Gastroesophageal sphincter (tissue), 4 donors: ENCODE results near the gene PAX4. TPM values are rescaled to one million over a fixed set of nuclear protein-coding genes. Genes with fewer than 3 reads are reported as not detected.

ENCODE experiments used
- ATAC-seq: fragments of 150-250 bp; one replicate; pipeline ENCODE4 v1.9.1; 2016; ENCODE audit warnings: mild to moderate bottlenecking, moderate library complexity
- H3K27ac ChIP-seq, 4 donors: fragments of 200-600 bp; sonication (generic) in 3 of 4; 1 replicate in 3 of 4; 2 replicates in 1 of 4; pipeline ENCODE4 v1.5.1; 2016 to 2019
- H3K27me3 ChIP-seq: fragments of 200-600 bp; sonication (generic); one replicate; pipeline ENCODE4 v1.5.1; 2019
- H3K36me3 ChIP-seq, 2 donors: fragments of 200-600 bp; sonication (generic); one replicate each; pipeline ENCODE4 v1.5.1; 2019; ENCODE audit warnings: control low read depth in 1 of 2
- H3K4me1 ChIP-seq, 3 donors: fragments of 200-600 bp; sonication (generic); 1 replicate in 2 of 3; 2 replicates in 1 of 3; pipeline ENCODE4 v1.5.1; 2016 to 2019; ENCODE audit warnings: control low read depth in 2 of 3
- H3K4me3 ChIP-seq, 2 donors: fragments of 200-600 bp; sonication (generic); one replicate each; pipeline ENCODE4 v1.5.1; 2019; ENCODE audit warnings: mild to moderate bottlenecking in 1 of 2, moderate library complexity in 1 of 2
- H3K9me3 ChIP-seq, 3 donors: fragments of 200-600 bp; sonication (generic); one replicate each; pipeline ENCODE4 v1.5.1; 2017 to 2019; ENCODE audit warnings: control low read depth in 2 of 3
- CTCF ChIP-seq, 4 experiments: fragments of 200-600 bp in 2 of 4; fragments of 450-650 bp in 2 of 4; sonication (generic) in 1 of 4; IDR thresholded peaks; one replicate each; pipeline ENCODE4 v1.5.1; 2017 to 2019; ENCODE audit warnings: antibody characterized with exemption in 4 of 4, mild to moderate bottlenecking in 2 of 4, moderate library complexity in 2 of 4
- EP300 ChIP-seq: sonication (generic); formaldehyde crosslinking; IDR thresholded peaks from one replicate; pipeline ENCODE4 v1.6.1; 2017; ENCODE audit warnings: antibody characterized with exemption, mild to moderate bottlenecking
- POLR2A ChIP-seq, 2 donors: fragments of 450-650 bp; IDR thresholded peaks; one replicate each; pipeline ENCODE4 v1.6.1; 2017; ENCODE audit warnings: antibody characterized with exemption in 2 of 2, mild to moderate bottlenecking in 2 of 2, moderate library complexity in 1 of 2
- POLR2AphosphoS5 ChIP-seq: sonication (generic); formaldehyde crosslinking; IDR thresholded peaks from one replicate; pipeline ENCODE4 v1.6.1; 2017; ENCODE audit warnings: antibody characterized with exemption
- WGBS, 2 donors: methylation state at CpG; one replicate each; pipeline ENCODE4 v1.1.5; 2018; ENCODE audit warnings: low coverage in 1 of 2; 5-methylcytosine and 5-hydroxymethylcytosine counted together
- total RNA-seq, 4 donors: library from RNA; depleted of rRNA; stranded (reverse); fragments of >200 nt; gene quantifications; one replicate each; pipeline ENCODE4 v1.1.0, GENCODE V29; 2016

The PAX4 gene
- total RNA-seq, 4 donors from 2014 or later: not detected

DNA sequence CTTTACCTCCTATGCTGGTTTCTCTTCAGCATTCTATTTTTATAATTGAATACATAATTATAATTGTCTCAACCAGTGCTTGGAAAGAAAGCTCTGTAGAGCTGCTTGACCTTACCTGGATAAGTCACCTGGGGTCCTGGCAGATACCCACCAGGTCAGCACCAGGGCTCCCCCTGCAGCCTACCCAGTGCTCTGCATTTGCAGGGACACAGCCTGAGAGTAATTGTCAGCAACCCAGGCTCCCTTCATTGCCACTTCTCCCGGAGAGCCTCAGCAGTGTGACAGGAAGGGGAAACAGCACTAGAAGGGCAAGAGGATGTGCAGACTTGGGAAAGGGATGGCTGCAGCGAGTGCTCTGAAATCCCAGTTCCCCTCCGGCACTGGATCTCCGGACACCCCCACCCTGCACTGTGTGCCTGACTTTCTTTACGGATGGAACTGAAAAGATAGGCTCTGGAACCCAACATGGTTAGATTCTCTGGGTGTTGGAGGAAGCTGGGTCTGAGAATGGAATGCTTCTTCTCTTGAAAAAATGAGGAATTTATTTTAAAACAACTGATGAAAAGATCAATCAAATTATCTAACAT lies 11.4 kb upstream of the PAX4 start:
- Histone ChIP-seq H3K4me1 (no peaks in the 10 kb centered on the region), H3K36me3 (no peaks in the 10 kb centered on the region), H3K27me3 (peaks cover 30% of the 10 kb centered on the region), H3K4me3 (no peak overlapping the region), H3K9me3 (no peaks in the 10 kb centered on the region), H3K27ac (no peak overlapping the region)
- WGBS, 2 donors: 14 to 15% methylated on average over 3 to 5 of the region's 5 CpGs
- no peak for TF ChIP-seq POLR2AphosphoS5
- TF ChIP-seq EP300: no peak
- TF ChIP-seq CTCF (IDR thresholded peaks at IDR 0.05): peak in 1 of 4 experiments; percentile 32
- no peak for ATAC-seq

- 35 to 48% methylated on average over 3 of the region's 3 CpGs for WGBS, 2 donors
- TF ChIP-seq CTCF (IDR thresholded peaks at IDR 0.05) (no peak), EP300 (no peak), POLR2A (IDR thresholded peaks at IDR 0.05) (no peak), POLR2AphosphoS5 (no peak)
- Histone ChIP-seq H3K27me3 (peaks cover 23% of the 10 kb centered on the region), H3K27ac (no peak overlapping the region), H3K9me3 (no peaks in the 10 kb centered on the region), H3K4me3 (no peak overlapping the region), H3K36me3 (no peaks in the 10 kb centered on the region), H3K4me1 (no peaks in the 10 kb centered on the region)
- ATAC-seq: no peak
Observed at GRCh38 chr7:127628445-127628844, 10.5 kb upstream of the PAX4 start.

DNA sequence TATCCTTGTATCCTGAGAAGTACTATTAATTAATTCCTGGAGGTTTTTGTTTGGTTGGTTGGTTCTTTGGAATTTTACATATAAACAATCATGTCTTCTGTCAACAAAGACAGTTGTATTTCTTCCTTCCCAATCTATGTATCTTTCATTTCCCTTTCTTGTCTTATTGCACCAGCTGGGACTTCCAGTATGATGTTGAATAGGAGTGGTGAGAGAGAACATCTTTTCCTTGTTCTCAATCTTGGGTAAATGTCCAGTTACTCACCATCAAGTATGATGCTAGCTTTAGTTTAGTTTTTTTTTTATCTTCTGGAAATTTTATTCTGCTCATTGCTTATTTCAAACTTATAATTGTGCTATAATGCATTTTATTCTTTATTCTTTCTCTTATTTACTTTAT lies 7.4 kb upstream of the PAX4 start:
- TF ChIP-seq EP300 (no peak), POLR2A (IDR thresholded peaks at IDR 0.05) (no peak), POLR2AphosphoS5 (no peak), CTCF (IDR thresholded peaks at IDR 0.05) (no peak)
- Histone ChIP-seq H3K27me3 (peaks cover 14% of the 10 kb centered on the region), H3K9me3 (no peaks in the 10 kb centered on the region), H3K4me1 (no peaks in the 10 kb centered on the region), H3K27ac (no peak overlapping the region), H3K36me3 (no peaks in the 10 kb centered on the region), H3K4me3 (no peak overlapping the region)
- ATAC-seq: no peak

DNA sequence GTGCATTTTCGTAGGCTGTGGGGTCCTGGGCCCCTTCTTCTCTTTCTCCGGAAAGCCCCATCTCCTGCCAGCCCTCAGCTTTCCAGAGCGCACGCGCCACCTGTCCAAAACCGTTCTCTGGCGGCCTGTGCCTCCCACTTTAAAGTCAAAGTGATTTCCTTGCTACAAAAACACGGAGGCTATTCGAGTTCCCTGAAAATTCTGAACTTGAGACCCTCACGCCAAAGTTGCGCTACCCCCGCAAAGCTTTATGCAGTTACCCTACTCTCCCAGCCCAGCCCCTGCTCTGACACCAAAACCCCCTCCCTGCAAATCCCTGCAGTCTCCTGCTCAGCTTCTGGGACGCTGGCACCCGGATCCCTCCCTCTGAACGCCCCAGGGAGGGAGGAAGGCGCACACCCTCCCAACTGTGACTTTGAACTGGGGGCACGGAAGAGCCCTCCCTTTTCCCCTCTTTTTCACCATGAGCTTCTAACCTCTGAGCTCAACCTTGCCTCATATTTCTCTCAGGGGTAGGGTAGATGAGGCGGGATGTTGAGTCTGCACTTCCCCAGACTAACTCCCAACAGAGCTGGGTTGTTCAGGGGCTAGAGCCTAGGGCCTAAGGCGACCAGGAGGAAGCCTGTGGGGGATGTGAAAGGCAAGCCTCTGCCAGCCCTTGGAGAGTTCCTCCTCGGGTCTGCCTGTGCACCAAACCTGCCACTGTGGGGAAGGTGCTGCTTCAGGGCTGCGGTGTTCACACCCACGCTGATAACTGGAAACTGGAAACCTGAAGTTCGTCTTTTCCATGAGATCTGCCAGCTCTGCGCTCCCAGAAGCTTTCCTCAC lies 2.7 kb upstream of the PAX4 start:
- Histone ChIP-seq H3K27me3 (peaks cover 62% of the 10 kb centered on the region), H3K27ac (no peak overlapping the region), H3K9me3 (no peaks in the 10 kb centered on the region), H3K4me1 (no peaks in the 10 kb centered on the region), H3K4me3 (no peak overlapping the region), H3K36me3 (no peaks in the 10 kb centered on the region)
- 4 to 20% methylated on average over 1 to 11 of the region's 24 CpGs for WGBS, 2 donors
- no peak for ATAC-seq
- TF ChIP-seq POLR2AphosphoS5 (no peak), EP300 (no peak), POLR2A (IDR thresholded peaks at IDR 0.05) (no peak), CTCF (IDR thresholded peaks at IDR 0.05) (no peak)
